AG04450 (cell line): ENCODE results near the gene NF1. TPM values are rescaled to one million over a fixed set of nuclear protein-coding genes. Genes with fewer than 3 reads are reported as not detected.

Experiments
- CTCF ChIA-PET: fragments of 300-600, 350-600 bp; formaldehyde crosslinking; extraction: SDS; loops from one replicate; lab custom pipeline; 2022; ENCODE audit warnings: antibody characterized with exemption, inconsistent platforms; lab: Charles Lee
- POLR2A ChIA-PET: fragments of 350-600 bp; formaldehyde crosslinking; extraction: SDS; loops from one replicate; lab custom pipeline; 2021; ENCODE audit warnings: antibody characterized with exemption, inconsistent platforms; lab: Yijun Ruan, JAX
- DNase-seq: peaks from one replicate; pipeline ENCODE4 v3.0.0-alpha.2; 2011; ENCODE audit warnings: low read depth, low spot score
- H3K27ac ChIP-seq: one replicate; pipeline ENCODE4 v1.5.1; 2012; ENCODE audit warnings: low read depth, low read length, control low read depth
- H3K27me3 ChIP-seq: one replicate; pipeline ENCODE4 v1.6.0; 2012; ENCODE audit warnings: low read length; ENCODE audit not compliant: control insufficient read depth, insufficient read depth
- H3K4me3 ChIP-seq: 2 replicates; pipeline ENCODE4 v1.5.1; 2011; ENCODE audit warnings: mild to moderate bottlenecking, low read depth, low read length, control low read depth
- H3K9me3 ChIP-seq: 2 replicates; pipeline ENCODE4 v1.5.1; 2012; ENCODE audit warnings: low read length; ENCODE audit not compliant: control insufficient read depth, insufficient read depth
- CTCF ChIP-seq: IDR thresholded peaks from 2 replicates; pipeline ENCODE4 v1.5.1; 2011; ENCODE audit warnings: low read depth, low read length, control low read depth, inconsistent platforms
- polyA plus RNA-seq: library from polyadenylated mRNA; depleted of rRNA; stranded (reverse); fragments of >200 nt; gene quantifications from 2 replicates; pipeline ENCODE4 v1.2.3, GENCODE V29; 2011

The NF1 gene
- polyA plus RNA-seq, 1 experiment, result 60.5 TPM

GRCh38 chr17:31349454-31349853 lies 254.7 kb downstream of the NF1 start:
- no peak for TF ChIP-seq CTCF
- Histone ChIP-seq H3K27ac (no peak overlapping the region), H3K9me3 (no peaks in the 10 kb centered on the region), H3K4me3 (no peak overlapping the region), H3K27me3 (no peaks in the 10 kb centered on the region)
- no peak for DNase-seq
- POLR2A ChIA-PET, result no interaction called here
- CTCF ChIA-PET, result interaction anchor here (0.9 kb wide), 1 partner anchor 9 kb away, joined by 3 read pairs; no protein-coding TSS in a partner anchor

- Histone ChIP-seq H3K9me3 (no peaks in the 10 kb centered on the region), H3K27me3 (no peaks in the 10 kb centered on the region), H3K27ac (no peak overlapping the region), H3K4me3 (no peak overlapping the region)
- ChIA-PET CTCF (interaction anchor here (1.3 kb wide), 1 partner anchor 13 kb away, joined by 3 read pairs; no protein-coding TSS in a partner anchor), POLR2A (interaction anchor here (0.6 kb wide), 2 partner anchors 12 to 338 kb away, joined by 3 to 4 read pairs; no protein-coding TSS in a partner anchor)
- DNase-seq, result no peak
- TF ChIP-seq CTCF, result no peak
Observed at GRCh38 chr17:31355935-31356334, 261.2 kb downstream of the NF1 start.

GRCh38 chr17:31357091-31357490 lies 262.3 kb downstream of the NF1 start:
- ChIA-PET CTCF (no interaction called here), POLR2A (no interaction called here)
- Histone ChIP-seq H3K4me3 (no peak overlapping the region), H3K9me3 (no peaks in the 10 kb centered on the region), H3K27ac (no peak overlapping the region), H3K27me3 (no peaks in the 10 kb centered on the region)
- TF ChIP-seq CTCF, result no peak
- DNase-seq, result no peak

- no peak overlapping the region for H3K4me3 ChIP-seq
- no peaks in the 10 kb centered on the region for H3K9me3 ChIP-seq
- ChIA-PET POLR2A (no interaction called here), CTCF (no interaction called here)
- no peaks in the 10 kb centered on the region for H3K27me3 ChIP-seq
- TF ChIP-seq CTCF, result no peak
- no peak overlapping the region for H3K27ac ChIP-seq
- DNase-seq, result no peak
Observed at GRCh38 chr17:31357839-31358394, 263.1 kb downstream of the NF1 start.

- Histone ChIP-seq H3K27ac (no peak overlapping the region), H3K27me3 (no peaks in the 10 kb centered on the region), H3K9me3 (no peaks in the 10 kb centered on the region), H3K4me3 (no peak overlapping the region)
- CTCF ChIA-PET, result interaction anchor here (0.7 to 1.1 kb wide), 2 partner anchors 15 to 163 kb away, joined by 3 to 4 read pairs; no protein-coding TSS in a partner anchor
- POLR2A ChIA-PET, result no interaction called here
- no peak for DNase-seq
- TF ChIP-seq CTCF, result no peak
Observed at GRCh38 chr17:31364012-31364411, 269.2 kb downstream of the NF1 start.
